ENCODE data around the gene ARHGAP23.

DNA sequence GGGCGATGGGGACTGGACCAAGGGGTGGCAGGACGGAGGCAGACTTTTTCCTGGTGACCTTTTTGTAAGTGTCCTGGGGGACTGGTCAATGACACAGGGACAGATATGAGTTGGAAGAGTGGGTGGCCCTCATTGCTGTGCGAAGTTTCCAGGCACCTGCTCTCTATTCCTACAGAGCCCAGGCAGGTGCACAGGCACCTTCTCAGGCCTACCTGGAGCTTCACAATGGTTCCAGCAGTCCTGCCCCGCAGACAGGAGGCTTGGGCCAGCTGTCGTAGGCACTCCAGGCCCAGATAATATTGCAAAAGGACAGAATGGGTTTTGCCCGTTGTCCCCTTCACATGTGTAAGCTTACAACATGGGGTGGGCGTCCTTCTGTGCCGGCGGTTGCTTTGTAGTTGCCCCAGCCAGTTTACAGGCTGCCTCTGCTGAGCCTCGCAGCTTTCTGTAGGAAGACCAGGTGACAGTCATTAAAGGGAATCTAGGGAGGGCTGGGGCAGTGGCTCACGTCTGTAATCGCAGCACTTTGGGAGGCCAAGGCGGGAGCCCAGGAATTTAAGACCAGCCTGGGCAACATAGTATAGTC is 84.3 kb downstream of the ARHGAP23 start:
- TF ChIP-seq POLR2A (IDR thresholded peaks at IDR 0.05; ENCODE audit: low read depth, low read length) (no peak), CTCF (IDR thresholded peaks at IDR 0.05; ENCODE audit: extremely low read depth in 1 of 2, insufficient read depth in 1 of 2, low read depth in 1 of 2, low read length in 2 of 2) (no peak), MYC (IDR thresholded peaks at IDR 0.05; ENCODE audit: low read depth, low read length) (no peak), POLR2AphosphoS5 (IDR thresholded peaks at IDR 0.05; ENCODE audit: insufficient read depth, low read depth, low read length) (no peak), GATA2 (IDR thresholded peaks at IDR 0.05; ENCODE audit: insufficient read depth, insufficient read length, low read depth, low read length) (no peak), JUN (IDR thresholded peaks at IDR 0.05; ENCODE audit: borderline replicate concordance, insufficient read depth, insufficient read length, low read depth) (no peak)
- TF ChIP-seq, protein P1, sequence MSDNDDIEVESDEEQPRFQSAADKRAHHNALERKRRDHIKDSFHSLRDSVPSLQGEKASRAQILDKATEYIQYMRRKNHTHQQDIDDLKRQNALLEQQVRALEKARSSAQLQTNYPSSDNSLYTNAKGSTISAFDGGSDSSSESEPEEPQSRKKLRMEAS (IDR thresholded peaks at IDR 0.05; ENCODE audit: insufficient read depth, insufficient read length): no peak
